Measurements from ENCODE around the gene DAB1. TPM values are rescaled to one million over a fixed set of nuclear protein-coding genes. Genes with fewer than 3 reads are reported as not detected.

DAB1 gene
- total RNA-seq, 1 donor: not detected

- H3K4me1 ChIP-seq (ENCODE audit: insufficient read depth, low read length): no peaks in the 10 kb centered on the region
- H3K27me3 ChIP-seq (ENCODE audit: insufficient read depth, low read length): no peaks in the 10 kb centered on the region
- H4K20me1 ChIP-seq (ENCODE audit: insufficient read depth, low read length): no peaks in the 10 kb centered on the region
- no peak overlapping the region for H3K4me3 ChIP-seq (ENCODE audit: insufficient read depth, low read length)
- TF ChIP-seq CTCF (IDR thresholded peaks at IDR 0.05; ENCODE audit: extremely low read depth, low read depth, low read length): no peak
- no peak overlapping the region for H3K27ac ChIP-seq (ENCODE audit: low read depth, low read length)
- no peaks in the 10 kb centered on the region for H3K9me3 ChIP-seq (ENCODE audit: low read depth, low read length)
- no peaks in the 10 kb centered on the region for H3K79me2 ChIP-seq (ENCODE audit: insufficient read depth, low read length)
- no peaks in the 10 kb centered on the region for H3K36me3 ChIP-seq (ENCODE audit: insufficient read depth, low read length)
- no peak overlapping the region for H3K4me2 ChIP-seq (ENCODE audit: insufficient read depth, low read length)
- DNase-seq (ENCODE audit: insufficient read length, low spot score, missing footprints): no peak
- no peak overlapping the region for H2AFZ ChIP-seq (ENCODE audit: low read length)
Observed at GRCh38 chr1:57285992-57286391, 137.9 kb downstream of the DAB1 start.

- Histone ChIP-seq H3K27me3 (ENCODE audit: insufficient read depth, low read length) (no peaks in the 10 kb centered on the region), H3K4me1 (ENCODE audit: insufficient read depth, low read length) (no peaks in the 10 kb centered on the region), H3K79me2 (ENCODE audit: insufficient read depth, low read length) (no peaks in the 10 kb centered on the region), H3K9me3 (ENCODE audit: low read depth, low read length) (no peaks in the 10 kb centered on the region), H3K27ac (ENCODE audit: low read depth, low read length) (no peak overlapping the region), H3K4me2 (ENCODE audit: insufficient read depth, low read length) (no peak overlapping the region), H4K20me1 (ENCODE audit: insufficient read depth, low read length) (no peaks in the 10 kb centered on the region), H3K36me3 (ENCODE audit: insufficient read depth, low read length) (no peaks in the 10 kb centered on the region), H2AFZ (ENCODE audit: low read length) (no peak overlapping the region), H3K4me3 (ENCODE audit: insufficient read depth, low read length) (no peak overlapping the region)
- no peak for DNase-seq (ENCODE audit: insufficient read length, low spot score, missing footprints)
- no peak for TF ChIP-seq CTCF (IDR thresholded peaks at IDR 0.05; ENCODE audit: extremely low read depth, low read depth, low read length)
Observed at GRCh38 chr1:57282411-57282810, 141.4 kb downstream of the DAB1 start.

- Histone ChIP-seq H3K79me2 (ENCODE audit: insufficient read depth, low read length) (no peaks in the 10 kb centered on the region), H4K20me1 (ENCODE audit: insufficient read depth, low read length) (no peaks in the 10 kb centered on the region), H2AFZ (ENCODE audit: low read length) (no peak overlapping the region), H3K4me2 (ENCODE audit: insufficient read depth, low read length) (no peak overlapping the region), H3K27ac (ENCODE audit: low read depth, low read length) (no peak overlapping the region), H3K36me3 (ENCODE audit: insufficient read depth, low read length) (no peaks in the 10 kb centered on the region), H3K9me3 (ENCODE audit: low read depth, low read length) (no peaks in the 10 kb centered on the region), H3K4me3 (ENCODE audit: insufficient read depth, low read length) (no peak overlapping the region), H3K4me1 (ENCODE audit: insufficient read depth, low read length) (no peaks in the 10 kb centered on the region), H3K27me3 (ENCODE audit: insufficient read depth, low read length) (no peaks in the 10 kb centered on the region)
- no peak for DNase-seq (ENCODE audit: insufficient read length, low spot score, missing footprints)
- TF ChIP-seq CTCF (IDR thresholded peaks at IDR 0.05; ENCODE audit: extremely low read depth, low read depth, low read length): no peak
Observed at GRCh38 chr1:57281324-57281723, 142.5 kb downstream of the DAB1 start.

- Histone ChIP-seq H3K79me2 (ENCODE audit: insufficient read depth, low read length) (no peaks in the 10 kb centered on the region), H3K4me1 (ENCODE audit: insufficient read depth, low read length) (no peaks in the 10 kb centered on the region), H2AFZ (ENCODE audit: low read length) (no peak overlapping the region), H3K4me3 (ENCODE audit: insufficient read depth, low read length) (no peak overlapping the region), H3K36me3 (ENCODE audit: insufficient read depth, low read length) (no peaks in the 10 kb centered on the region), H4K20me1 (ENCODE audit: insufficient read depth, low read length) (no peaks in the 10 kb centered on the region), H3K9me3 (ENCODE audit: low read depth, low read length) (no peaks in the 10 kb centered on the region), H3K27ac (ENCODE audit: low read depth, low read length) (no peak overlapping the region), H3K4me2 (ENCODE audit: insufficient read depth, low read length) (no peak overlapping the region), H3K27me3 (ENCODE audit: insufficient read depth, low read length) (no peaks in the 10 kb centered on the region)
- no peak for TF ChIP-seq CTCF (IDR thresholded peaks at IDR 0.05; ENCODE audit: extremely low read depth, low read depth, low read length)
- no peak for DNase-seq (ENCODE audit: insufficient read length, low spot score, missing footprints)
Observed at GRCh38 chr1:57279909-57280666, 143.8 kb downstream of the DAB1 start.

Measured in osteoblast (primary cell).